Activated naive CD8-positive, alpha-beta T cell treated with anti-CD3 and anti-CD28 coated beads, Interleukin-2, amount 10 ng/mL, durations not matched to agents 7 days and 5 days (primary cell): Measurements from ENCODE around the gene MOV10L1. TPM values are rescaled to one million over a fixed set of nuclear protein-coding genes. Genes with fewer than 3 reads are reported as not detected.

Experiments used
- ATAC-seq: fragments of 150-1000 bp; cut with Tn5 transposase; one replicate; pipeline ENCODE4 v1.10.0; 2021; ENCODE audit warnings: low read depth, moderate library complexity
- POLR2A ChIA-PET: fragments of 350-600 bp; sonication (Branson Sonifier 250); formaldehyde crosslinking; loops from one replicate; lab custom pipeline; 2021; ENCODE audit warnings: antibody characterized with exemption; lab: Charles Lee
- DNase-seq: peaks from one replicate; pipeline ENCODE4 v3.0.0; 2021
- H3K27ac Mint-ChIP-seq: one replicate; pipeline ENCODE4 v1.8.0; 2022; ENCODE audit warnings: mild to moderate bottlenecking, mixed read lengths
- H3K27me3 Mint-ChIP-seq: one replicate; pipeline ENCODE4 v1.8.0; 2022; ENCODE audit warnings: mild to moderate bottlenecking, moderate library complexity, mixed read lengths
- H3K36me3 Mint-ChIP-seq: one replicate; pipeline ENCODE4 v1.8.0; 2021; ENCODE audit warnings: mild to moderate bottlenecking, mixed read lengths
- H3K4me1 Mint-ChIP-seq: one replicate; pipeline ENCODE4 v1.8.0; 2021; ENCODE audit warnings: mixed read lengths
- H3K4me3 Mint-ChIP-seq: one replicate; pipeline ENCODE4 v1.8.0; 2022; ENCODE audit warnings: mild to moderate bottlenecking, moderate library complexity, mixed read lengths
- H3K9me3 Mint-ChIP-seq: one replicate; pipeline ENCODE4 v1.8.0; 2021; ENCODE audit warnings: mixed read lengths
- total RNA-seq, 2 experiments: library from RNA; stranded (reverse); gene quantifications; one replicate each; pipeline ENCODE4 v1.2.3, GENCODE V29; 2021

MOV10L1 gene
- total RNA-seq, 2 experiments from 2014 or later: not detected

GRCh38 chr22:50088096-50088495 lies 1.7 kb upstream of the MOV10L1 start:
- H3K4me1 Mint-ChIP-seq: peaks cover 7% of the 10 kb centered on the region
- DNase-seq (no peak), ATAC-seq (no peak)
- POLR2A ChIA-PET: interaction anchor here (0.7 kb wide), 1 partner anchor 19 kb away, joined by 3 read pairs; no protein-coding TSS in a partner anchor
- no peak overlapping the region for H3K27ac Mint-ChIP-seq
- peaks cover 16% of the 10 kb centered on the region for H3K9me3 Mint-ChIP-seq
- H3K4me3 Mint-ChIP-seq: no peak overlapping the region
- peaks cover 9% of the 10 kb centered on the region for H3K36me3 Mint-ChIP-seq
- peaks cover 15% of the 10 kb centered on the region for H3K27me3 Mint-ChIP-seq

DNA sequence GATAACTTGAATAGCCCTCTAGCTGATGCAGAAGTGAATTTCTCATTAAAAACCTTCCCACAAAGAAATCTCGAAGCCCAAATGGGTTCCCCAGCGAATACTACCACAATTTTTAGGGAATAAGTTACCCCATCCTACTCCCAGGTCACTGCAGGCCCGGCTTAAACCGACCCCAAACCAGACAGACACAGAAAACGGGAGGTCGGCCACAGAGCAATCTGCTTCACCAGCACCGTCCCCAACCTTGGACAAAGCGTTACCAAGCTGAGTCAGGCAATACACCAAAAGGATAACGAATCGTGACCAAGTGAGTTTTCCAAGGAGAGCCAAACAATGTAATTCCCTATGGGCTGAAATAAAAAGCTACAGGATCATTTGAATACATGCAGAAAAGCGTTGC lies 575 bp upstream of the MOV10L1 start:
- Mint-ChIP-seq H3K27ac (no peak overlapping the region), H3K9me3 (peaks cover 16% of the 10 kb centered on the region), H3K27me3 (peaks cover 15% of the 10 kb centered on the region), H3K4me1 (peaks cover 6% of the 10 kb centered on the region), H3K4me3 (no peak overlapping the region), H3K36me3 (peaks cover 9% of the 10 kb centered on the region)
- DNase-seq: no peak
- no peak for ATAC-seq
- POLR2A ChIA-PET: no interaction called here

- H3K4me1 Mint-ChIP-seq: peaks cover 4% of the 10 kb centered on the region
- POLR2A ChIA-PET: no interaction called here
- ATAC-seq: no peak
Observed at GRCh38 chr22:50090412-50090714, 557 bp downstream of the MOV10L1 start.

DNA sequence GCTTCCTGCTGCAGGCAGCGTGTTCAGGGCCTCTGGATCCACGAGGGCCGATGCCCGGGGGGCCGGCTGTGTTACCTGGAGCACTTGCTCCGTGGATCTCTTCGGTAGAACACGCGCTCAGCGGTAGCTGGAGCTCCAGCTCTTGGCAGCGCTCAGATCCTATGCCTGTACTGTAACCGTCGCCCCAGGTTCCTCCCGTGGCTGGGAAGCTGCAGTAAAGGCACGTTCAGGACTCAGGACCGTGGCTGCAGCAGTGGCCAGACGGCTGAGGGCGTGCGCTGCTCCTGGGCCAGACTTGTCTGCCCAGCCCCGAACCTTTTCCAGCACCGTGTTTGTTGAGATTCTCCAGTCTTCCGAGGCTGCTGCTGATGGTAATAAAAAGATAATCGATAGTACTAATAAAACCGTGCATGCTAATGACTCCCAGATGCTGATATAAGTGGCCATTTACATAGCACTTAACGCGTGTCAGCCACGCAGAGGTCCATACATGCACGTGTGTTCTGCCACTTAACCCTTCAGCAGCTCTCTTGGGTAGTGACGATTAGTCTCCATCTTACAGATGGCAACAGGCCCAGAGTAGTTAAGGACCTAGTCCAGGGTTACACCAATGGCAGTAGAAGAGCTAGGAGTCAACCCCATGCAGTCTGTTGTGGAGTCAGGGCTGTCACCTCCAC lies 1.4 kb downstream of the MOV10L1 start:
- ATAC-seq: no peak
- H3K4me3 Mint-ChIP-seq: no peak overlapping the region

More at GRCh38 chr22:50090412-50090714, 557 bp downstream of the MOV10L1 start:
- Mint-ChIP-seq H3K27me3 (peaks cover 22% of the 10 kb centered on the region), H3K36me3 (peaks cover 9% of the 10 kb centered on the region), H3K9me3 (peaks cover 16% of the 10 kb centered on the region), H3K27ac (no peak overlapping the region), H3K4me3 (no peak overlapping the region)
- DNase-seq: no peak

GRCh38 chr22:50092342-50092741 lies 2.5 kb downstream of the MOV10L1 start:
- POLR2A ChIA-PET: no interaction called here
- H3K27me3 Mint-ChIP-seq: peaks cover 37% of the 10 kb centered on the region
- peaks cover under 1% of the 10 kb centered on the region for H3K36me3 Mint-ChIP-seq
- no peak overlapping the region for H3K27ac Mint-ChIP-seq
- peaks cover 7% of the 10 kb centered on the region for H3K9me3 Mint-ChIP-seq
- H3K4me1 Mint-ChIP-seq: no peaks in the 10 kb centered on the region
- ATAC-seq: no peak
- no peak for DNase-seq
- no peak overlapping the region for H3K4me3 Mint-ChIP-seq

More for the DNA sequence above, 1.4 kb downstream of the MOV10L1 start:
- H3K36me3 Mint-ChIP-seq: peaks cover 9% of the 10 kb centered on the region
- peaks cover 4% of the 10 kb centered on the region for H3K4me1 Mint-ChIP-seq
- POLR2A ChIA-PET: no interaction called here
- H3K9me3 Mint-ChIP-seq: peaks cover 16% of the 10 kb centered on the region
- DNase-seq: no peak
- H3K27me3 Mint-ChIP-seq: peaks cover 29% of the 10 kb centered on the region
- no peak overlapping the region for H3K27ac Mint-ChIP-seq

GRCh38 chr22:50098052-50098451 lies 8.2 kb downstream of the MOV10L1 start:
- ATAC-seq: no peak
- DNase-seq: no peak
- Mint-ChIP-seq H3K27me3 (peaks cover 32% of the 10 kb centered on the region), H3K4me1 (peaks cover 12% of the 10 kb centered on the region), H3K36me3 (no peaks in the 10 kb centered on the region), H3K9me3 (no peaks in the 10 kb centered on the region), H3K27ac (no peak overlapping the region), H3K4me3 (no peak overlapping the region)
- POLR2A ChIA-PET: no interaction called here

DNA sequence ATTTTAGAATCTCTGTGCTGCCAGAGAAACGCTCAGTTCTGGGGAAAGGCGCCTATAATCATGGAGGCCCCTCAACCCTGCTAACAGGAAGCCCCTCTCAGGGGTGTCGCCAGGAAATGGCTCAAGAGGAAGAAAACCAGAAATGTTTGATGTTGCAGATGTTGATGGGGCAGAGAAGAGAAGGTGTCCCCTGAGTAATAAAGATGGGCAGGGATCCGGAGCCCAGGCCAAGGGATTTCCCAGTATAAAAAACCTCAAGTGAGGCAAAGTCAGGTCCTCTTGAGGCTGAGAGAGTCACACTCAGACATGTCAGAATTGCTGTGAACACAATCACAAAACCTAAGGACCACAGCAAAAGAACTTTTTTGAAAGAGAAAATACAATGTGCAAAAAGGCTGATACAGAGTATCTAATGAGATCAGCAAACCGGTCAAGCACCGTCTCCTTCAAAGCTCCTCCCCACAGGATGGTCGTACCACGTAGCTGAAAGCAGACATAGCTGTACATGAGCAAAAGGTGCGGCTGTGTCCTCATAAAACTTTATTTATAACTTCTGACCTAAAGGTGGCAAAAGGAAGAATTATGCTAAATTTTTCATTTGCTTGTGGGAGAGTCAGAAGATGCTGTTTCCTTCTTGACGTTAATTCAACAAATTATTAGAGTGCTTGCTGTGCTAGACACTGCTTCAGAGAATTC lies 12.2 kb downstream of the MOV10L1 start:
- Mint-ChIP-seq H3K9me3 (no peaks in the 10 kb centered on the region), H3K27ac (peak overlapping the region; percentile 43), H3K27me3 (peaks cover 9% of the 10 kb centered on the region), H3K4me3 (no peak overlapping the region), H3K4me1 (peaks cover 27% of the 10 kb centered on the region), H3K36me3 (no peaks in the 10 kb centered on the region)
- DNase-seq: peak; percentile 10
- POLR2A ChIA-PET: no interaction called here
- no peak for ATAC-seq

- DNase-seq (peak; percentile 31), ATAC-seq (no peak)
- Mint-ChIP-seq H3K27me3 (peaks cover 9% of the 10 kb centered on the region), H3K36me3 (no peaks in the 10 kb centered on the region), H3K4me3 (no peak overlapping the region), H3K4me1 (peaks cover 27% of the 10 kb centered on the region), H3K27ac (peak overlapping the region; percentile 15), H3K9me3 (no peaks in the 10 kb centered on the region)
- POLR2A ChIA-PET: interaction anchor here (2.0 kb wide), 1 partner anchor 9 kb away, joined by 5 read pairs; no protein-coding TSS in a partner anchor
Observed at GRCh38 chr22:50102946-50103345, 13.1 kb downstream of the MOV10L1 start.

- no peaks in the 10 kb centered on the region for H3K9me3 Mint-ChIP-seq
- H3K27me3 Mint-ChIP-seq: peaks cover 4% of the 10 kb centered on the region
- H3K27ac Mint-ChIP-seq: no peak overlapping the region
- POLR2A ChIA-PET: interaction anchor here (2.0 kb wide), 1 partner anchor 8 kb away, joined by 5 read pairs; no protein-coding TSS in a partner anchor
- ATAC-seq (no peak), DNase-seq (peak; percentile 17)
- no peak overlapping the region for H3K4me3 Mint-ChIP-seq
- H3K4me1 Mint-ChIP-seq: peaks cover 27% of the 10 kb centered on the region
- no peaks in the 10 kb centered on the region for H3K36me3 Mint-ChIP-seq
Observed at GRCh38 chr22:50104141-50104544, 14.3 kb downstream of the MOV10L1 start.

- Mint-ChIP-seq H3K4me1 (peaks cover 27% of the 10 kb centered on the region), H3K4me3 (peak overlapping the region; percentile 82), H3K36me3 (no peaks in the 10 kb centered on the region), H3K27ac (peak overlapping the region; percentile 90), H3K27me3 (peaks cover 2% of the 10 kb centered on the region), H3K9me3 (no peaks in the 10 kb centered on the region)
- POLR2A ChIA-PET: interaction anchor here (0.8 to 1.8 kb wide), 5 partner anchors 10 to 179 kb away, joined by 4 to 16 read pairs (median 5); partner anchors contain the start of gene MLC1
- DNase-seq: peak; percentile 55
- peak; percentile 93 for ATAC-seq
Observed at GRCh38 chr22:50105208-50106100, 15.6 kb downstream of the MOV10L1 start.

DNA sequence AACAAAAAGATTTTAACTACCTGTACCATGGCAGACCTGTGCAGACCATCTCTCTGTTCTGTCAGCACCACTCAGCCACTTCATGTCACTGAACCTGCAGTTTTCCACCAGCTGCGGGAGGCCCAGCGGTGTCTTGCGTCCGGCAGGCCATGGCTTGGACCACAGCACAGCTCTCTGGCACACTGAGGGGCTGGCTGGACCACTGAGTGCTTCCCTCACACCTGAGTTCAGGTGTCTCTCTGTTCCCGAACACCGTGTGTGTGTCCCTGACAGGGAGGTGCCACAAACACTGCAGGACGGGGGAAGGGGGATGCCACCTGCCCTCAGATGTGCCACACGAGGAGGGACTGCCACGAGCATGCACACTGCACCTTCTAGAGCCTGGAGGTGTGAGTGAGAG lies 17.7 kb downstream of the MOV10L1 start:
- Mint-ChIP-seq H3K9me3 (no peaks in the 10 kb centered on the region), H3K27ac (no peak overlapping the region), H3K27me3 (peaks cover 2% of the 10 kb centered on the region), H3K36me3 (no peaks in the 10 kb centered on the region), H3K4me1 (peaks cover 32% of the 10 kb centered on the region), H3K4me3 (no peak overlapping the region)
- ATAC-seq (no peak), DNase-seq (no peak)
- POLR2A ChIA-PET: interaction anchor here (0.6 kb wide), 1 partner anchor 373 kb away, joined by 4 read pairs; no protein-coding TSS in a partner anchor

GRCh38 chr22:50111056-50111455 lies 21.2 kb downstream of the MOV10L1 start:
- Mint-ChIP-seq H3K27me3 (no peaks in the 10 kb centered on the region), H3K4me3 (no peak overlapping the region), H3K9me3 (no peaks in the 10 kb centered on the region), H3K4me1 (peaks cover 22% of the 10 kb centered on the region), H3K27ac (peak overlapping the region; percentile 44), H3K36me3 (no peaks in the 10 kb centered on the region)
- POLR2A ChIA-PET: interaction anchor here (0.7 to 2.6 kb wide), 2 partner anchors 26 to 231 kb away, joined by 5 to 31 read pairs; partner anchors contain the start of gene MLC1
- ATAC-seq (no peak), DNase-seq (no peak)
